K562 (cell line): ENCODE measurements around the gene SLC35F5. TPM values are rescaled to one million over a fixed set of nuclear protein-coding genes. Genes with fewer than 3 reads are reported as not detected.
A peak's percentile ranks its signal among the peaks of the same experiment; 100 is the strongest.
"Not testable (repeated sequence)": the region's sequence is repeated elsewhere in the genome, so short reads cannot be mapped to it uniquely, and the experiment has no call there.

Source experiments
- ATAC-seq: fragments of 200-7000 bp; cut with Tn5 transposase; 3 replicates; pipeline ENCODE4 v1.9.1; 2020; ENCODE audit warnings: moderate library complexity
- BruUV-seq: library from RNA; stranded (reverse); fragments of 400-500 nt; replicated peaks from 2 replicates; lab custom pipeline; 2021; lab: Mats Ljungman, UMichigan
- CTCF ChIA-PET: fragments of 300-600 bp; formaldehyde crosslinking; extraction: SDS; loops from one replicate; lab custom pipeline; 2021; ENCODE audit warnings: low intra/inter-chr PET ratio; lab: Yijun Ruan, JAX
- POLR2A ChIA-PET: fragments of 300-600, 350-650 bp; sonication (Branson Sonifier 250); formaldehyde crosslinking; extraction: SDS; loops from one replicate; lab custom pipeline; 2021; ENCODE audit warnings: antibody characterized with exemption, inconsistent platforms; lab: Yijun Ruan, JAX
- DNase-seq, 4 experiments: peaks; one replicate each; pipeline versions ENCODE4 v3.0.0 to v3.0.0-alpha.2; 2011 to 2018; ENCODE audit warnings: low spot score in 3 of 4, mixed read lengths in 3 of 4; ENCODE audit errors: extremely low read depth in 1 of 4
- FAIRE-seq: peaks from 2 replicates; lab custom pipeline; 2011; peaks lifted over from hg19 to GRCh38; lab: Jason Lieb, UNC
- H2AFZ ChIP-seq: 2 replicates; pipeline ENCODE4 v1.6.0; 2011; ENCODE audit warnings: low read depth, low read length, control low read depth, inconsistent platforms
- H3K27ac ChIP-seq: fragments of 200-600 bp; 3 replicates; pipeline ENCODE4 v1.8.0; 2011; ENCODE audit warnings: low read depth, mild to moderate bottlenecking, control low read depth, inconsistent platforms, low read length, moderate library complexity, mixed read lengths; ENCODE audit errors: extremely low read depth
- H3K27me3 ChIP-seq, 2 experiments: fragments of 300-600 bp in 1 of 2; 2 replicates in 1 of 2; 3 replicates in 1 of 2; pipeline versions ENCODE4 v1.6.0 to v1.8.0; 2011; ENCODE audit warnings: inconsistent platforms in 2 of 2, low read length in 2 of 2, mild to moderate bottlenecking in 1 of 2, mixed read lengths in 1 of 2, moderate library complexity in 1 of 2; ENCODE audit not compliant: control insufficient read depth in 2 of 2, insufficient read depth in 2 of 2
- H3K36me3 ChIP-seq: fragments of 300-600 bp; 3 replicates; pipeline ENCODE4 v1.8.0; 2011; ENCODE audit warnings: mild to moderate bottlenecking, low read length, inconsistent platforms; ENCODE audit not compliant: control insufficient read depth, insufficient read depth
- H3K4me1 ChIP-seq, 2 experiments: fragments of 200-600 bp in 1 of 2; replicated peaks in 1 of 2; 2 replicates in 1 of 2; 3 replicates in 1 of 2; pipeline versions ENCODE4 v1.5.1 to v1.8.0; 2011; ENCODE audit warnings: inconsistent platforms in 2 of 2, low read length in 2 of 2, mild to moderate bottlenecking in 1 of 2, mixed read lengths in 1 of 2, moderate library complexity in 1 of 2; ENCODE audit not compliant: control insufficient read depth in 2 of 2, insufficient read depth in 2 of 2
- H3K4me2 ChIP-seq: 2 replicates; pipeline ENCODE4 v1.6.1; 2011; ENCODE audit warnings: low read length, control low read depth, inconsistent platforms, mixed read lengths; ENCODE audit not compliant: insufficient read depth
- H3K4me3 ChIP-seq: fragments of 200-600 bp; sonication (generic), shearing (Covaris generic); 2 replicates; pipeline ENCODE4 v1.5.1; 2016; ENCODE audit warnings: control low read depth, inconsistent platforms
- H3K79me2 ChIP-seq: fragments of 200-600 bp; 3 replicates; pipeline ENCODE4 v1.8.0; 2011; ENCODE audit warnings: low read length, inconsistent platforms; ENCODE audit not compliant: control insufficient read depth, insufficient read depth
- H3K9ac ChIP-seq, 2 experiments: 2 replicates each; pipeline versions ENCODE4 v1.6.0 to v1.6.1; 2011; ENCODE audit warnings: low read depth in 2 of 2, low read length in 2 of 2, control low read depth in 1 of 2, inconsistent platforms in 1 of 2, mild to moderate bottlenecking in 1 of 2, mixed read lengths in 1 of 2; ENCODE audit not compliant: insufficient read depth in 1 of 2
- H3K9me1 ChIP-seq: one replicate; pipeline ENCODE4 v1.6.0; 2011; ENCODE audit warnings: inconsistent platforms, mild to moderate bottlenecking, low read length, moderate library complexity; ENCODE audit not compliant: control insufficient read depth, insufficient read depth
- H3K9me3 ChIP-seq: replicated peaks from 2 replicates; pipeline ENCODE4 v1.5.1; 2011; ENCODE audit warnings: low read depth, low read length, inconsistent platforms; ENCODE audit not compliant: control insufficient read depth, insufficient read depth
- H4K20me1 ChIP-seq: replicated peaks from 2 replicates; pipeline ENCODE4 v1.6.1; 2011; ENCODE audit warnings: low read length, inconsistent platforms, mixed read lengths; ENCODE audit not compliant: control insufficient read depth, insufficient read depth
- CTCFL ChIP-seq: IDR thresholded peaks from 2 replicates; pipeline ENCODE4 v1.6.1; 2011; ENCODE audit warnings: borderline replicate concordance, low read depth, mild to moderate bottlenecking, moderate library complexity, low read length; ENCODE audit not compliant: insufficient read depth, poor library complexity, severe bottlenecking
- ELF4 ChIP-seq: fragments of 450-650 bp; formaldehyde crosslinking; IDR thresholded peaks from 2 replicates; pipeline ENCODE4 v1.4.0; 2022; ENCODE audit warnings: missing genetic modification characterization
- HDGF ChIP-seq: fragments of 450-650 bp; IDR thresholded peaks from 2 replicates; pipeline ENCODE4 v1.6.1; 2016
- HNRNPUL1 ChIP-seq: fragments of 200-400 bp; formaldehyde crosslinking; IDR thresholded peaks from 2 replicates; pipeline ENCODE4 v1.6.1; 2017; ENCODE audit warnings: low read length
- JUND ChIP-seq, 2 experiments: IDR thresholded peaks; 2 replicates in 1 of 2; 3 replicates in 1 of 2; pipeline ENCODE4 v1.6.1; 2011; ENCODE audit warnings: borderline replicate concordance in 2 of 2, low read depth in 2 of 2, low read length in 2 of 2, improper control_type of control experiment in 1 of 2, missing biosample characterization in 1 of 2, missing genetic modification characterization in 1 of 2, missing genetic modification reagents in 1 of 2
- KDM1A ChIP-seq, 2 experiments: fragments of 450-650 bp; IDR thresholded peaks; 2 replicates each; pipeline ENCODE4 v1.6.1; 2016; ENCODE audit warnings: mild to moderate bottlenecking in 2 of 2
- POU5F1 ChIP-seq: fragments of 150-350 bp; IDR thresholded peaks from 2 replicates; pipeline ENCODE4 v1.6.1; 2014; ENCODE audit warnings: borderline replicate concordance, low read length, low read depth, mild to moderate bottlenecking; ENCODE audit not compliant: partially characterized antibody
- RBM25 ChIP-seq: fragments of 200-400 bp; formaldehyde crosslinking; IDR thresholded peaks from 2 replicates; pipeline ENCODE4 v1.6.1; 2018; ENCODE audit warnings: low read length, low read depth, moderate library complexity; ENCODE audit not compliant: severe bottlenecking
- RNF219 ChIP-seq: fragments of 250-450 bp; sonication (Bioruptor Pico); IDR thresholded peaks from 2 replicates; pipeline ENCODE4 v1.5.0; 2022; ENCODE audit warnings: mild to moderate bottlenecking
- ZNF146 ChIP-seq: IDR thresholded peaks from one replicate; pipeline ENCODE4 v1.6.1; 2018; ENCODE audit warnings: missing compliant biosample characterization; ENCODE audit not compliant: unreplicated experiment
- ZNF217 ChIP-seq: sonication (generic); formaldehyde crosslinking; IDR thresholded peaks from 2 replicates; pipeline ENCODE4 v1.8.0; 2022; ENCODE audit warnings: mild to moderate bottlenecking, missing genetic modification reagents
- ZNF778 ChIP-seq: fragments of 450-650 bp; formaldehyde crosslinking; IDR thresholded peaks from 2 replicates; pipeline ENCODE4 v1.4.0; 2020; ENCODE audit warnings: mild to moderate bottlenecking, moderate library complexity
- WGBS: fragments of 100-300 bp; shearing (Covaris generic); methylation state at CpG from one replicate; pipeline ENCODE4 v1.1.6; 2016; ENCODE audit warnings: low coverage, mixed read lengths; ENCODE audit not compliant: insufficient coverage; ENCODE audit errors: missing lambda C conversion rate; 5-methylcytosine and 5-hydroxymethylcytosine counted together
- in situ Hi-C: fragments of 300-500 bp; cut with MboI; formaldehyde crosslinking; loops from 4 replicates; pipeline ENCODE4 v1.15.0; 2018; ENCODE audit warnings: inconsistent platforms, mixed read lengths
- intact Hi-C: fragments of 100-400 bp; cut with micrococcal nuclease; formaldehyde crosslinking; loops from 2 replicates; pipeline ENCODE4 v1.14.2; 2022
- polyA plus RNA-seq, 8 experiments: library from polyadenylated mRNA; depleted of rRNA in 4 of 8; stranded (reverse) in 5 of 8; unstranded in 3 of 8; fragments of >200 nt; fragmentation: Nextera tagmentation in 2 of 8; fragmentation: Illumina TruSeq in 1 of 8; extraction: Ambion mirVana in 2 of 8; extraction: Trizol in 1 of 8; gene quantifications; 2 replicates each; pipeline versions ENCODE4 v1.2.1 to v1.2.3, GENCODE V29; 2011 to 2014; ENCODE audit warnings: inconsistent platforms in 1 of 8, missing spikeins in 1 of 8
- total RNA-seq, 7 experiments: library from RNA; depleted of rRNA in 6 of 7; stranded (reverse); fragments of >200 nt in 6 of 7; fragmentation: Illumina TruSeq in 2 of 7; extraction: Trizol in 2 of 7; gene quantifications; 2 replicates each; pipeline versions ENCODE4 v1.2.1 to v1.2.3, GENCODE V29; 2011 to 2021; ENCODE audit warnings: low replicate concordance in 1 of 7

The SLC35F5 gene
- total and polyA plus RNA-seq, 9 of the 15 experiments (the other 6 are each of a cell fraction or from before 2014, with no cell fraction given), result 4.9 to 50.7 (median 30.5) TPM

GRCh38 chr2:113698251-113698650 lies 58.2 kb downstream of the SLC35F5 start:
- POLR2A ChIA-PET, H3K4me2 ChIP-seq, H3K36me3 ChIP-seq, H3K27ac ChIP-seq, H3K4me1 ChIP-seq, intact Hi-C loops, H4K20me1 ChIP-seq, H3K79me2 ChIP-seq, H3K9ac ChIP-seq, H2AFZ ChIP-seq, H3K9me3 ChIP-seq, H3K27me3 ChIP-seq, BruUV-seq, CTCF ChIA-PET, in situ Hi-C loops, H3K4me3 ChIP-seq, H3K9me1 ChIP-seq, DNase-seq, FAIRE-seq, ATAC-seq: not testable (repeated sequence)
- peak; percentile 97 for TF ChIP-seq ZNF146 (CRISPR knock-in tag)
- TF ChIP-seq RBM25, result peak; percentile 65
- TF ChIP-seq KDM1A (IDR thresholded peaks at IDR 0.05), result 0 out of 4 replicates have a peak, but pooled peaks of 1 of the 2 experiments have one; percentile 36
- WGBS, result 14% methylated on average over 2 of the region's 2 CpGs

GRCh38 chr2:113697516-113697915 lies 58.9 kb downstream of the SLC35F5 start:
- H4K20me1 ChIP-seq, result no peaks in the 10 kb centered on the region
- H2AFZ ChIP-seq, result no peak overlapping the region
- no peak overlapping the region for H3K4me2 ChIP-seq
- no peak overlapping the region for H3K9ac ChIP-seq
- DNase-seq, result no peak
- no peaks in the 10 kb centered on the region for H3K79me2 ChIP-seq
- no peaks in the 10 kb centered on the region for H3K9me3 ChIP-seq
- no peaks in the 10 kb centered on the region for H3K4me1 ChIP-seq
- H3K9me1 ChIP-seq, result no peaks in the 10 kb centered on the region
- H3K27me3 ChIP-seq, result no peaks in the 10 kb centered on the region
- in situ Hi-C loops (no loop called here), intact Hi-C loops (no loop called here)
- CTCF ChIA-PET, result no interaction called here
- FAIRE-seq, result no peak
- no peak overlapping the region for H3K4me3 ChIP-seq
- 37% methylated on average over 4 of the region's 4 CpGs for WGBS
- no TSS peak for BruUV-seq
- POLR2A ChIA-PET, result no interaction called here
- H3K27ac ChIP-seq, result no peak overlapping the region
- H3K36me3 ChIP-seq, result no peaks in the 10 kb centered on the region
- ATAC-seq, result no peak
- TF ChIP-seq HDGF (no peak), ELF4 (CRISPR knock-in tag) (no peak), RNF219 (CRISPR knock-in tag) (no peak), HNRNPUL1 (no peak), CTCFL (no peak), ZNF217 (no peak), ZNF778 (no peak), POU5F1 (no peak), JUND (IDR thresholded peaks at IDR 0.05; ENCODE audit: borderline replicate concordance, low read depth, low read length) (no peak), JUND (tag; IDR thresholded peaks at IDR 0.05; ENCODE audit: borderline replicate concordance, low read depth, low read length) (no peak)
